GM20000 (cell line): ENCODE measurements around the gene HMOX2.

Experiments used
- DNase-seq: peaks from one replicate; pipeline ENCODE4 v3.0.0; 2012; ENCODE audit warnings: low spot score
- CTCF ChIP-seq: IDR thresholded peaks from 2 replicates; pipeline ENCODE4 v1.5.1; 2012; ENCODE audit warnings: mild to moderate bottlenecking, control low read depth; ENCODE audit errors: extremely low read depth, missing control alignments

The HMOX2 gene

DNA sequence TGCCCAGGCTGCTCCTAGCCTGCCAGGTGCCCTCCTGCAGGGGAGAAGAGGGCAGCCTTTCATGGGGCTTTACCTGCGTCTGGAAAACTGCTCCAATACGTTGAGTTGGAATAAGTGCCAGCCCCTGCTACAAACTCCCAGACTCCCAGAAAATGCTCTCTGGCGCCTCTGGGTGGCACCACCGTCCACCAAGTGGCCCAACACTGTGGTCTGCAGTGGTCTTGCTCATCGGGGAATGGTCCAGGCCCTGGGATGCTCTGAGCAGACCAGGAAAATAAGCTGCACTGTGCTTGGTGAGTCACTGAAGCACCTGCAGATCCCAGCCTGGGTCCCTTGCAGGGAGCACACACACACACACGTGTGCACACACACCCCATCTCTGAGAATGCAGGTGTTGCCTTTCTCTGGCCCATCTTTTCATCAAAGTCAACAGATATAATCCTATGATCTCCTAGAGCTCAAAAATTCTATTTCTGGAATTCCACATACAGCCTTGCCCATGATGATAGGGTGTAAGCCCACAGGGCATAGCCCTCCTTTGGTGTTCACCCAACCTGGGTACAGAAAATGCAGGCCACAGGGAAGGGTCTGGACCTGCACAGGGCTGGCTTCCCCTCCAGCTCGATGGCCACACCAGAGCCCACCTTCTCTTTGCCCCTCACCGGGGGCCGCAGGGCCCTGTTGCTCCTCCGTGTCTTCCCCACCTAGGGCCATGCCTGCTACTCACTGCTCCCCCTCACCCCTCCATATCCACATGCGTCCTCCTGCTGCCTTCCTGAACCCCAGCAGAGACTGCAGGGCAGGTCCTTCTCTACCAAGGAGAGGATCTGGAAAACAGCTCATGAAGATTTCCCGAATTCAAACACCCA, 41.8 kb downstream of the HMOX2 start:
- DNase-seq, result no peak
- peak; percentile 73 for TF ChIP-seq CTCF

GRCh38 chr16:4519274-4520058, 43.3 kb downstream of the HMOX2 start:
- no peak for TF ChIP-seq CTCF
- DNase-seq, result no peak

DNA sequence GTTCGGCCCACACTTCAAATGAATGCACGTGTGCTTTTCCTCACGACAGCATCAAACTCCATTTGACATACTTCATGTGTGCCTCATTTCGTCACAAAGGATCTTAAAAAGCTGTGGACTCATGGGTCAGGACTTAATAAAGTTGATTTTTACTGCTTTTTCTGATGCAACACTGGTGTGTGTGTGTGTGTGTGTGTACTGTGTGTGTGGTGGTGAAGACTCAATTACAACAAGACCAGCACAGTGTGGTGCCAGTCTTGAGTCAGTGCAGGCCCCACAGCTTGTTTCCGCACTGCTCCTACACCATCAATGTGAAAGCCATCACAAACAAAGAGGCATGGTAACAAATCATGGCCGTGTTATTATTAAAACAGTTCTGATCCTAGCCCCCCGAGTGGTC, 44.7 kb downstream of the HMOX2 start:
- no peak for DNase-seq
- TF ChIP-seq CTCF, result no peak

- TF ChIP-seq CTCF, result no peak
- DNase-seq, result no peak
Measured at GRCh38 chr16:4522051-4522581, 45.9 kb downstream of the HMOX2 start.

DNA sequence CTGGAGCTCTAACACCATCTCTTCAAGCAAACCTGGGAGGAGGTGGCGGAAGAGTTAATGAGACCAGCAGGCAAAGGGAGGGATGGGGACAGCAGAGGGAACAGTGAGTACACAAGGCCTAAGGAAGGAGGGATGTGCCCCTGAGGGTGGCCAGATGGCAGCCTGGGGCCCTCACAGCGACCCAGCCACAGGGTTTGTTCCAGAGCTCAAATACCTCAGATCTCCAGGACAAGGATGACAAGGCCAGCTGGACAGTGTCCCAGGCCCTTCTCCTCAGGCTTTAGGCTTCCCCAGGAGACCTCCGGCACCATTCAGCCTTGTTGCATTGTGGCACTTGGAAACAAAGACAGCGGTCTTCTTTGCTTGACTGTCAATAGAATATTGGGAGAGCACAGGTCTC, 47.5 kb downstream of the HMOX2 start:
- no peak for DNase-seq

GRCh38 chr16:4524571-4524970, 48.4 kb downstream of the HMOX2 start:
- no peak for DNase-seq
- TF ChIP-seq CTCF, result no peak

More for the DNA sequence above, 47.5 kb downstream of the HMOX2 start:
- no peak for TF ChIP-seq CTCF

- no peak for DNase-seq
- no peak for TF ChIP-seq CTCF
Measured at GRCh38 chr16:4525069-4525468, 48.9 kb downstream of the HMOX2 start.
